ENCODE measurements around the gene C10orf143.

- TF ChIP-seq POLR2A (IDR thresholded peaks at IDR 0.05): no peak
- TF ChIP-seq POLR2AphosphoS5 (IDR thresholded peaks at IDR 0.05): no peak
- TF ChIP-seq CTCF (IDR thresholded peaks at IDR 0.05): no peak
Observed at GRCh38 chr10:130073912-130074311, 36.7 kb downstream of the C10orf143 start.

All from stomach (tissue), 4 donors.